Effector CD8-positive, alpha-beta T cell (primary cell): ENCODE results near the gene TIMM10.
"Not testable (repeated sequence)": the region's sequence is repeated elsewhere in the genome, so short reads cannot be mapped to it uniquely, and the experiment has no call there.

Experiments
- DNase-seq: peaks from one replicate; lab custom pipeline; 2025; lab: John Stamatoyannopoulos, UW

The TIMM10 gene

DNA sequence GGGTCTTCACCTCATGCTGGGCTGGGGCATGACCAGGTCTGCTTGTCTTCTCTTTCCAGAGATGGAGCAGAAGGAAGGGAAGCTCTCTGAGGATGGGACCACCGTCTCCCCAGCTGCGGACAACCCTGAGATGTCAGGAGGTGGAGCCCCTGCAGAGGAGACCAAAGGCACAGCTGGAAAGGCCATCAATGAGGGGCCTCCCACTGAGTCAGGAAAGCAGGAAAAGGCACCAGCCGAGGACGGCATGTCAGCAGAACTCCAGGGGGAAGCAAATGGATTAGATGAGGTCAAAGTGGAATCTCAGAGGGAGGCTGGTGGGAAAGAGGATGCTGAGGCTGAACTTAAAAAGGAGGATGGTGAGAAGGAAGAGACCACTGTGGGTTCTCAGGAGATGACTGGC is 12.0 kb upstream of the TIMM10 start:
- no peak for DNase-seq

GRCh38 chr11:57541169-57541568 is 10.6 kb upstream of the TIMM10 start:
- no peak for DNase-seq

- no peak for DNase-seq
Measured at GRCh38 chr11:57539342-57539741, 8.8 kb upstream of the TIMM10 start.

- DNase-seq, result no peak
Measured at GRCh38 chr11:57536947-57537619, 6.5 kb upstream of the TIMM10 start, which contains the start of gene SMTNL1. TSS of gene SMTNL1 (plus strand) at chr11:57537595. CDS start at chr11:57542643, 5,048 bp downstream.

DNA sequence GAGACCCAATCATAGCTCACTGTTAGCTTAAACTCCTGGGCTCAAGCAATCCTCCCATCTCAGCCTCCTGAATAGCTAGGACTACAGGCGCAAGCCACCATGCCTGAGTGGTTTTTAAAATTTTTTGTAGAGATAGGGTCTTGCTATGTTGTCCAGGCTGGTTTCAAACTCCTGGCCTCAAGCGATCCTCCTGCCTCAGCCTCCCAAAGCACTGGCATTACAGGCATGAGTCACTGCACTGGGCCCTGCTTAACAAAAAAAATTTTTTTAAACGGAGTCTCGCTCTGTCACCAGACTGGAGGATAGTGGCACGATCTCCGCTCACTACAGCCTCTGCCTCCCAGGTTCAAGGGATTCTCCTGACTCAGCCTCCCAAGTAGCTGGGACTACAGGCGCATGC is 3.9 kb upstream of the TIMM10 start:
- DNase-seq, result not testable (repeated sequence)

- no peak for DNase-seq
Measured at GRCh38 chr11:57530215-57530595, 349 bp downstream of the TIMM10 start.

DNA sequence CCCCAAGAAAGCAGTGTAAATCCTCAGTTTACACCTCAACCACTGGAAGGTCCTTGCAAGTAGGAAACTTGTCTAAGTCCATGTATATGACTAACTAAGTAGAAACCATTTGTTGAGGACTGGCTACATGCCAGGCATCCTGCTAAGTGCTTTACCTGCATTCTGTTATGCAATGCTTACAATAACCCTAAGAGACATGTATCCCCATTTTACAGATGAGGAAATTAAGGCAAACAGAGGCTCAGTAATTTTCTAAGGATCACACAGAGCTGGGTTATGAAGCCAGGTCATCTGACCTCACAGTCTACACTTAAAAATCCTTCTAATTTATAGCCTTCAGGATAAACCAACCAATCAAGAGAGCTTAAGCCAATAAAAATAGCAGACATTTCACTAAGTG is 1.5 kb downstream of the TIMM10 start:
- DNase-seq, result no peak

- peak; percentile 62 for DNase-seq
Measured at GRCh38 chr11:57527056-57527631, 3.4 kb downstream of the TIMM10 start.

GRCh38 chr11:57523419-57523818 is 7.1 kb downstream of the TIMM10 start:
- no peak for DNase-seq

GRCh38 chr11:57521116-57521515 is 9.4 kb downstream of the TIMM10 start:
- no peak for DNase-seq

DNA sequence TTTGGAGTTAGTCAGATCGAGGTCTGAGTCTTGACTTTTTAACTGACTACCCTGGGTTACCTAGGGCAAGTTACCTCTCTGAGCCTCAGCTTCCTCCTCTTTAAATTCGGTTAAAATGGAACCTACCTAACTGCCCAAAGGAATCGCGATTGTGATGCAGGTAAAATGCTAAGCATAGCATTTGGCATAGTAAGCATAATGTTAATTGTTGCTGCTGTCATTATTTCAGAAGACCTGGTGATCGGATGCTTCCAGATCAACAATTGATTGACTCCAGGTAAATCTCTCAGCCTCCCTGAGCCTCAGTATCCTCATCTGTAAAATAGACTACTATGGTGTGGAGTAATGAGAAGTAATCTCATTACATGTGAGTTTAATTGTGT is 14.5 kb downstream of the TIMM10 start:
- no peak for DNase-seq

DNA sequence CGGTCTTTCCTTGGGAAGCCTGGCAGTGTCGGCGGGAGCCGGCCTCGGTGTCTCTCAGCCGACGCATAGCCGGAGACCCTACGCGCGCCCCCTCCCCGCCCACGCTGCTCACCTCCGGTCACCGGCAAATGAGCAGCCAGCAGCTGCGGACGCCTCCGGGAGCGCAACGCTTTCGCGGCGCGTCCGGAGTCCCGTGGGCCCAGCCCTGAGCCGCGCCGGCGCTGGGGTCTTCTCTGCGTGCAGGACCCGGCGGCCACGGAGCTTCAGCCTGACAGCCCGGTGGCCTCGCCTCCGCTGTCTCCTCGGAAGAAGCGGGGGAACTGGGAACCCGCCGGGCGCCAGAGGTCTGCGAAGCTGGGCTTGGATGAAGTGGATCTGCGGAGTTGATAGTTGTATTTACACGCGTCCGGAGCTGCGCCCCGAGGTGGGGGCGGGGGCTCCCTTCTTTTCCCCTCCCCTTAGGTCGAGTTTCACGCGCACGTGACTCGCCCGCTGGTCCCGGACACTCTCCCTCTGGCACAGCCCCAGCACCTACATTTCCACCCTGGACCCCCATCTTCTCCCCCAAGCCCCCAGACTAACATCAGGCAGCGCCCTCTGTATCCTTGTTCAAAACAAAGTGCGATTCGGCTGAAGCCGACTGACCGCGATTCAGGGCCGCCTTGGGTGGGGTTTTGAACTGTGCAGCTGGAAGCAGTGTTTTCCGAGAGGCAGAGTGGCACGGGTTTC is 15.1 kb downstream of the TIMM10 start, which contains the start of gene SLC43A1:
Gene SLC43A1 (minus strand): TSS at position 371 of the 729 bp plus-strand sequence. CDS start 1,591 bp downstream, outside the sequence.
- DNase-seq, result peak; percentile 2

DNA sequence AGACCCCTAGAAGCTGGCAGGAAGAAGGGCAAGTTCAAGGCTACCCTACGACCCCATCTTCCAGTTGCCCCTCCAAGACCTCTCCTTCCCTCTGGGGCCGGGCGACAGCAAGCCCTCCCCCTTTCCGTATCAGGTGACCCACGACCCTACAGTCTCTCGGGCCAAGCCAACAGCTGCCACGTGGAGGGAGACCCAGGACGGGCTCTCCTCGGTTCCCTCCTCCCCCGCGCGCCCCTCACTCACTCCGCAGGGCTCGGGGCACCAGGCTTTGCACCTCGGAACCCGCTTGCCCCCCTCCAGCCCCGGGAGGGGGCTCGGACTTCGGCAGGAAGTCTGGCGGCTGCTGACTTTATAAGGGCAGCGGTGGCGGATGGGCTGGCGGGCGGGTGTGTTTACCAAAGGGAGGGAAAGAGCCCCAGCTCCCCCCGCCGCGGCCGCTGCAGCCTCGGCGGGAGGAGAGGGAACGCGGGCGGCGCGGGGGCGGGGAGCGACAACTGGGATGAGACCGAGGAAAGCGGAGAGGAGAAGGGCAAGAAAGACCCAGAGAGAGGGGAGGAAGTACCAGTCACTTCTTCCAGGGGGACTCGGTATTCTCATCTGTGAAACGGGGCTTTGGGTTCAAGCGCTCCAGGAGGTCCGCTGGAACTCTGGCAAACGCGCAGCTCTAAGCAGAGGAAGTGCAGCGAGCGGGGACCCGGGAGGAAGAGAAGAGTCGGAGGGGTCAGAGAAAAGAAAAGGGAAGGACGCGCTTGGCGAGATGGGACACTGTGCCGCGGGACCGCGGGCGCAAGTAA is 15.8 kb downstream of the TIMM10 start:
- peak; percentile 22 for DNase-seq

- DNase-seq, result peak; percentile 4
Measured at GRCh38 chr11:57513911-57514537, 16.5 kb downstream of the TIMM10 start.

DNA sequence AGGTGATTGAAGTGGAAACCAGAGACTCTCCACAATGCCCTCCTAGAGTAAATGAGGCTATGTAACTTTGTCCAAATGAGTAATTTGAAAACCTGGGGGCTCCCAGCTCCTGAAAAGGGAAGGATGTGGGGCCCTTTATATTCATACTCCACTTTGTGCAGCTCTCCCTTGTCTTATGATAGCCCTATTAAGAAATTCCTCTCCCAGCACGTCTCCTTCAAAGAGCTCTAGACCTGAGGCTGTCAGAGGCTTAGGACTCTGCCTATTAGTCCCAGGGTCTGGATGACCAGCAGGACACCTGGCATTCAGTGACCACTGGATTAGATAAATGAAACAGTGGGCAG is 17.1 kb downstream of the TIMM10 start:
- DNase-seq, result no peak

- no peak for DNase-seq
Measured at GRCh38 chr11:57512646-57513451, 17.7 kb downstream of the TIMM10 start.

DNA sequence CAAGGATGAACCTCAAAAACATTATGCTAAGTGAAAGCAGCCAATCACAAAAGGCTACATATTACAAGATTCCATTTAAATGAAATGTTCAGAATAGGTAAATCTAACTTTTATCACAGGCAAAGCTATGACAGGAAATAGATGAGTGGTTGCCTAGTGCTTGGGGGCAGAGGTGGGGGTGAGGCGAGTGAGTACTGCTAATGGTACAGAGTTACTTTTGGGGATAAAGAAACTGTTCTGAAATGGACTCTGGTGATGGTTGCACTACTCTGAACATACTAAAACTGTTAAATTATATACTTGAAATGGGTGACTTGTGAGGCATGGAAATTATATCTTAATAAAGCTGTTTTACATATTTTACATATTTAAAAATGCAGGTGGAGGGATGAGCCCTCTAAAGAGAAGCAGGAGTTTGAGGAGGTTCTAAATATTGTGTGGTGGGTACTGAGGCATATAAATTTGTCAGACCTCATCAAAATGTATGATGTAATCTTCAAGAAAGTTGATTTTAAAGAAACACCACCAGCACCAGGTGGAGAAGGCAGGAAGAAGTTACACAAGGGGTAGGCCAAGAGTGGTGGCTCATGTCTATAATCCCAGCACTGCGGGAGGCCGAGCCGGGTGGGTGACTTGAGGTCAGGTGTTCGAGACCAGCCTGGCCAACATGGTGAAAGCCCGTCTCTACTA is 18.7 kb downstream of the TIMM10 start:
- no peak for DNase-seq

DNA sequence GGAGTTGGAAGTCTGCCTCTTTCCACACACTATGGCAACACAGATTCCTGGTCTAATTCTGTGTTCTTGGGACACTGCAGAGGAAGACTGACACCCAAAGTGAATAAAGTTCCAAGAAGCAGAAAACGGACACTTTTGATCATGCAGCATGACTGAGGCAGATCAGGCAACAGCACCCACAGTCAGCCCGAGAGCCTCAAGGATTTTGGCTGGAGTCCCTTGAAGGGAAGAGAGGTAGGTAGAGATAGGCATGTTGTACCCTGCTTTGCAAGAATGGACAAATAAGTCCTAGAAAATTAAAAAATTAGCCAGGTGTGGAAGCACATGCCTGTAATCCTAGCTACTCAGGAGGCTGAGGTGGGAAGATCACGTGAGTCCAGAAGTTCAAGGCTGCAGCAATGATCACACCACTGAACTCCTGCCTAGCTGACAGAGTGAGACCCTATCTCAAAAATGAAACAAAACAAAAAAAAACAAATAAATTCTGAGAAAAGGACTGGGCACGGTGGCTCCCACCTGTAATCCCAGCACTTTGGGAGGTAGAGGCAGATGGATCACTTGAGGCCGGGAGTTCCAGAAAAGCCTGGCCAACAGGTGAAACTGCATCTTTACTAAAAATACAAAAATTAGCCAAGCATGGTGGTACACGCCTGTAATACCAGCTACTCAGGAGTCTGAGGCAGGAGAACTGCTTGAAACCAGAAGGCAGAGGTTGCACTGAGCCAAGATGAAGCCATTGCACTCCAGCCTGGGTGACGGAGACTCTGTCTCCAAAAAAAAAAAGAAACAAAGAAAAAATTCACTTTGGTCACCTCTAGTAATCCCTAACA is 22.0 kb downstream of the TIMM10 start:
- no peak for DNase-seq

GRCh38 chr11:57506522-57506921 is 24.0 kb downstream of the TIMM10 start:
- no peak for DNase-seq
